ENCODE results near the gene ANKH. TPM values are rescaled to one million over a fixed set of nuclear protein-coding genes. Genes with fewer than 3 reads are reported as not detected.

ANKH gene
- total RNA-seq, 2 donors from 2014 or later, result 76.5 to 106 TPM

GRCh38 chr5:14900693-14901461 is 29.3 kb upstream of the ANKH start:
- Histone ChIP-seq H3K4me1 (replicated peaks) (no peaks in the 10 kb centered on the region), H3K36me3 (no peaks in the 10 kb centered on the region), H3K27ac (no peak overlapping the region), H3K27me3 (replicated peaks; ENCODE audit: insufficient read depth) (no peaks in the 10 kb centered on the region), H3K9me3 (no peaks in the 10 kb centered on the region), H3K4me3 (no peak overlapping the region)
- no peak for DNase-seq (ENCODE audit: low spot score)
- no peak for TF ChIP-seq CTCF (IDR thresholded peaks at IDR 0.05)
- no peak for TF ChIP-seq POLR2A (IDR thresholded peaks at IDR 0.05)
- TF ChIP-seq POLR2AphosphoS5 (IDR thresholded peaks at IDR 0.05), result no peak
- intact Hi-C loops (cut with DNase I), result no loop called here
- 54% methylated on average over 9 of the region's 9 CpGs for WGBS

GRCh38 chr5:14896131-14896530 is 24.6 kb upstream of the ANKH start:
- DNase-seq (ENCODE audit: low spot score), result no peak
- Histone ChIP-seq H3K4me1 (replicated peaks) (no peaks in the 10 kb centered on the region), H3K9me3 (no peaks in the 10 kb centered on the region), H3K27me3 (replicated peaks; ENCODE audit: insufficient read depth) (no peaks in the 10 kb centered on the region), H3K36me3 (no peaks in the 10 kb centered on the region), H3K27ac (no peak overlapping the region), H3K4me3 (no peak overlapping the region)
- intact Hi-C loops (cut with DNase I), result no loop called here
- 87% methylated on average over 7 of the region's 7 CpGs for WGBS
- TF ChIP-seq POLR2AphosphoS5 (IDR thresholded peaks at IDR 0.05), result no peak

GRCh38 chr5:14895301-14895700 is 23.7 kb upstream of the ANKH start:
- no peaks in the 10 kb centered on the region for H3K4me1 ChIP-seq (replicated peaks)
- H3K4me3 ChIP-seq, result no peak overlapping the region
- no peaks in the 10 kb centered on the region for H3K27me3 ChIP-seq (replicated peaks; ENCODE audit: insufficient read depth)
- H3K27ac ChIP-seq, result no peak overlapping the region
- intact Hi-C loops (cut with DNase I), result no loop called here
- DNase-seq (ENCODE audit: low spot score), result no peak
- 89% methylated on average over 6 of the region's 6 CpGs for WGBS
- TF ChIP-seq CTCF (IDR thresholded peaks at IDR 0.05) (no peak), POLR2A (IDR thresholded peaks at IDR 0.05) (no peak), POLR2AphosphoS5 (IDR thresholded peaks at IDR 0.05) (no peak)
- H3K36me3 ChIP-seq, result no peaks in the 10 kb centered on the region
- H3K9me3 ChIP-seq, result no peaks in the 10 kb centered on the region

- TF ChIP-seq CTCF (IDR thresholded peaks at IDR 0.05), result no peak
- TF ChIP-seq POLR2A (IDR thresholded peaks at IDR 0.05), result no peak
- TF ChIP-seq POLR2AphosphoS5 (IDR thresholded peaks at IDR 0.05), result no peak
- H3K4me1 ChIP-seq (replicated peaks), result no peaks in the 10 kb centered on the region
- DNase-seq (ENCODE audit: low spot score), result no peak
- H3K9me3 ChIP-seq, result no peaks in the 10 kb centered on the region
- no peaks in the 10 kb centered on the region for H3K36me3 ChIP-seq
- no peak overlapping the region for H3K4me3 ChIP-seq
- H3K27me3 ChIP-seq (replicated peaks; ENCODE audit: insufficient read depth), result no peaks in the 10 kb centered on the region
- intact Hi-C loops (cut with DNase I), result no loop called here
- WGBS, result 91% methylated on average over 3 of the region's 3 CpGs
- no peak overlapping the region for H3K27ac ChIP-seq
Observed at GRCh38 chr5:14894748-14895147, 23.2 kb upstream of the ANKH start.

GRCh38 chr5:14893381-14893780 is 21.8 kb upstream of the ANKH start:
- no peak overlapping the region for H3K4me3 ChIP-seq

More at GRCh38 chr5:14893381-14893780, 21.8 kb upstream of the ANKH start:
- Histone ChIP-seq H3K36me3 (no peaks in the 10 kb centered on the region), H3K4me1 (replicated peaks) (no peaks in the 10 kb centered on the region), H3K27me3 (replicated peaks; ENCODE audit: insufficient read depth) (no peaks in the 10 kb centered on the region), H3K9me3 (no peaks in the 10 kb centered on the region), H3K27ac (no peak overlapping the region)
- TF ChIP-seq POLR2AphosphoS5 (IDR thresholded peaks at IDR 0.05) (no peak), CTCF (IDR thresholded peaks at IDR 0.05) (no peak), POLR2A (IDR thresholded peaks at IDR 0.05) (no peak)
- intact Hi-C loops (cut with DNase I), result no loop called here
- DNase-seq (ENCODE audit: low spot score), result no peak

All from prostate gland (tissue), 2 donors.